ENCODE results near the gene ANKRD63. TPM values are rescaled to one million over a fixed set of nuclear protein-coding genes. Genes with fewer than 3 reads are reported as not detected.
A peak's percentile ranks its signal among the peaks of the same experiment; 100 is the strongest.

ANKRD63 gene
- polyA plus RNA-seq, 3 donors = not detected

- H3K27me3 Mint-ChIP-seq (ENCODE audit: low read depth in 3 of 3) = peaks cover 36 to 60% (median 50%) of the 10 kb centered on the region in 3 donors
Measured at GRCh38 chr15:40280260-40281056, 2.4 kb downstream of the ANKRD63 start.

More at GRCh38 chr15:40280260-40281056, 2.4 kb downstream of the ANKRD63 start:
- 91% methylated on average over 25 of the region's 30 CpGs for WGBS (ENCODE audit: insufficient coverage)
- Mint-ChIP-seq H3K27ac (peak overlapping the region in 1 of 7 donors; percentile 72), H3K4me3 (peak overlapping the region in 1 of 2 donors; percentile 82), H3K36me3 (peaks cover 12 to 18% of the 10 kb centered on the region in 2 donors), H3K9me3 (peaks cover 0 to 10% (median 0%) of the 10 kb centered on the region in 7 donors), H3K4me1 (peaks cover 56% of the 10 kb centered on the region)
- no peak overlapping the region for H3K27ac ChIP-seq (ENCODE audit: low read depth in 1 of 2, low read length in 2 of 2)
- H3K79me2 ChIP-seq (ENCODE audit: insufficient read depth, low read length) = no peaks in the 10 kb centered on the region
- H3K9me3 ChIP-seq (replicated peaks in 1 of 2; ENCODE audit: control insufficient read depth in 1 of 2, insufficient read depth in 1 of 2, low read length in 2 of 2) = no peaks in the 10 kb centered on the region
- H4K20me1 ChIP-seq (ENCODE audit: insufficient read depth, low read length) = peaks cover 23% of the 10 kb centered on the region
- H3K9ac ChIP-seq (ENCODE audit: insufficient read depth, low read length, poor library complexity, severe bottlenecking) = no peak overlapping the region
- H3K27me3 ChIP-seq (ENCODE audit: control insufficient read depth in 2 of 2, insufficient read depth in 2 of 2, low read length in 2 of 2) = peaks cover 9 to 33% of the 10 kb centered on the region in 2 donors
- no peak for DNase-seq
- intact Hi-C loops (cut with micrococcal nuclease) = loop anchor here in 1 of 2 donors (5.0 kb wide), 1 partner anchor 57 kb away; no protein-coding TSS in a partner anchor
- peaks cover 0 to 8% of the 10 kb centered on the region in 2 donors for H3K36me3 ChIP-seq (replicated peaks in 1 of 2; ENCODE audit: control insufficient read depth in 1 of 2, insufficient read depth in 2 of 2, low read length in 2 of 2)
- H2AFZ ChIP-seq (ENCODE audit: insufficient read depth, low read depth, low read length, poor library complexity, severe bottlenecking) = no peak overlapping the region
- no peak overlapping the region for H3K4me2 ChIP-seq (replicated peaks; ENCODE audit: extremely low read depth, low read length, poor library complexity, severe bottlenecking)
- no peak overlapping the region for H3K4me3 ChIP-seq (replicated peaks in 1 of 3; ENCODE audit: low read depth in 2 of 3, low read length in 3 of 3)
- peaks cover 60 to 81% of the 10 kb centered on the region in 2 donors for H3K4me1 ChIP-seq (ENCODE audit: control insufficient read depth in 1 of 2, insufficient read depth in 2 of 2, low read length in 2 of 2)
- TF ChIP-seq CTCF (IDR thresholded peaks at IDR 0.05) = no peak

All from CD14-positive monocyte (primary cell).